ENCODE results near the gene TAF4B.
"Not testable (repeated sequence)": the region's sequence is repeated elsewhere in the genome, so short reads cannot be mapped to it uniquely, and the experiment has no call there.

TAF4B gene

DNA sequence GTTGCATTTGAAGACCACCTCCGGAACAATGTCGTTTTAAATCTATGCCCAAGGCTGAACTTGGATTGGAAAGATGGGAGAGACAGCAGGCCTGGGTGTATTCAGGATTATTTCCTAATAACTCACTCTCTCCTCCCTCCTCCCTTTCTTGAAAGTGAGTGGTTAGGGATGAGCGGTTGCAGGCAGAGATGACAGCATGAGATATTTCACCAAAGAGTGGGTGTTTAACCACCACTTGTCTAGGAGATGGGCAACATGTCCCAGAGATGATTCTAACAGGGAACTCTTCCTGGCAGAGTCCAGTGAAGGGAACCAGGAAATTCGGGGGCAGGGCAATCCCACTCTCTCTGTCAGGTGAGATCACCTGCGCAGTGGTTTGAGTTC lies 198.9 kb downstream of the TAF4B start:
- DNase-seq = no peak

DNA sequence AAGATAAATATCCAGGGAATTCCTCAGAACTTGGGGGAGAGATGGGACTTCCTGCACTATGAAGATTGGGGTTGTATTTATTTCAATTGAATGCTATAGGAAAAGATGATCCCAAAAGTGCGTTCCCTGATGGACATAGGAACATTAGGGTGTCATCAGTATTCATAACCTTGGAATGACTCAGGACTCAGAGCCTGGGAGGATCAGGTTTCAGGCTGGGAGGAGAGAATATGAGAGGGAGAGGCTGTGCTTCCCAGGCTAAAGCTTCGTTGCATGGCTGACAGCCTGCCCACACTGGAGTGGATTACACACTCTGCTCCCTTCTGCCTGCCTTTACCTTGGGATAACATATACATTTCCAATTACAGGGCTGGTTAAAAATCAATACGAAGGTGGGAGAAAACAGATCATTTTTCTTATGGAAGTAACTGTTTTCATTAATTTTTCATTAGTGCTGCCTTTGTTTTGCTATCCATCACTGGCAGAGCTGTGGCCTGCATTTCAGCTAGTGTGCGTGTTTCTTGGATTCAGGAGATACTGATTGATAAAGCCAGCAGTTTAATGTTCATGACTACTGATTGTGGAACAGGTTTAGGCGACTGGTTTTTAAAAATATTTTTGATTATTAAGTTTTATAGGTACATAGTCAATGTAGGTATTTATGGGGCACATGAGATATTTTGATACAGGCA lies 203.4 kb downstream of the TAF4B start:
- no peak for DNase-seq

DNA sequence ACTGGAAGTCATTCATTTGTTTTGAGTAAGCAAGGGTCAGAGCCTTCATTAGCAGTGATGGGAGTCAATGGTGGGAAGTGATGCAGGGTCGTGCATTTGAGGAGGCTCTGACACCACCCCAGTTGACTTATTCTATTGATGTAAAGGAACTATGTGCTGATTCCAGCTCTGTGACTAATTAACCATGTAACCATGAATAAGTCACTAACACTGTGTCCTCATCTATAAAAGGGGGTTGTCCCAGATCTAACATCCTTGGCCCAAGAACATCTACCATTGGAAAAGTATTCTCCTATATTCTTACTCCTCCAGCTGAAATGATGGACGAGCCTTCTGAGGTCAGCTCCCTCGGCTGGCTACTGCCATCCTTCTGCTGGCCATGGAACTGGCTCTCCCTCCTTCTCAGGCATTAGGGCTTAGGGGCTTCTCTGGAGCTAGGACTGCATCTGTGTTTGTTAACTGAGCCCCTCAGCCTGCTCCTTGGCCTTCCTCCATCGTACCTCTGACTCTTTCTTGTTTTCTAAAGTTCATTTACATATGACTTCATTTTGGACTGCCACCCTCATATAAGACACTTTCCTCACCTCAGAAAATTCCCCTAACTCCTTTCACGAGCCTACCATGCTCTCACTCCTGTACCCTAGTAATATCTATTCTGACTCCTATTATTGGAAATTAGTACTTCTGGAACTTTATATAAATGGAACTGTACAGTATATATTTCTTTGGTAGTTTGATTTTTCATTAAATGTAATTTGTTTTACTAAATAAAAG lies 206.6 kb downstream of the TAF4B start:
- DNase-seq = no peak

DNA sequence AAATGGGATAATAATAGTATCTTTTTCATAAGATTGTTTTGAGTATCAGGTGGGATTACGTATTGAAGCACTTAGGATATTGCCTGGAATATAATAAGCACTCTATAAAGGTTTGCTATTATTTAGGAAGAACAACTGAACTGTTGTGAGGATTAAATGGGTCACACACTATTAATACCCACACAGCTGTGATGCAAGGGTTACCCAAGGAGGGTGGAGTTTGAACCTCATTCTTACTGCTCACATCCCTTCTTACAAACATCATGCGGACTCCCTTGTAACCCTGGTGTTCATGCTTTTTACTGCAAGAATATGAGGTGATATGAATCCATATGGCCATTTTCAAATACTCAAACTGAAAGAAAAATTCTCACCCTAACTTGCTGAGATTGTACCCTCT lies 208.6 kb downstream of the TAF4B start:
- DNase-seq = no peak

DNA sequence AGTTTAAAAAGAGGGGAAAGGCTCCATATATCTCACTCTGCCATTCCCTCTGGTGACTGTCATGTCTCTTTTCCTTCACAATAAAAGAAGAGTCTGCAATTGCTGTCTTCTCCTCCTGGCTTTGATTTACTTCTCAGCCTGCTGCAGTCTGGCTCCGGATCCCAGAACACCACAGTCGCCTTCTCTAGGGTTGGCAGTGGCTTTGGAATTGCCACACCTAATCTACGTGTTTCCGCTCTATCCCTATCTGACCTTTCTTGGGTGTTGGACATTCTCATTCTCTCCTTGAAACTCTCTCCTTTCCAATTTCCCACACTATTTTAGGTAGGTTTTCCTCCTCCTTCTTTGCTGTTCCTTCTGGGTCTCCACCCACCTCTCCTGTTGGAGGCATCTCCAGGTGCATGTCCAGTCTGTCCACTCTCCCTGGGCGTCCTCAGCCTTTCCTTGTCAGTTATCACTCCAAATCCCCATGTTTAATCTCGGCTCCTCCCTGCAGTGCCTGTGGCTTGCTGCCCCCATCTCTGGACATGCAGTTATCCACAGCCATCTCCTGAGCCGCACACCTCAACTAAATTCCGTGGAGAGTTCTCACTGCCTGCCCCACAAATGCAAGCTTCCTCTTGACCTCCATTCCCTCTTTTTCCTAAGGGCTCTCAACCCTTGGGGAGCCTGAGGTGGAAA lies 209.3 kb downstream of the TAF4B start:
- DNase-seq = no peak

DNA sequence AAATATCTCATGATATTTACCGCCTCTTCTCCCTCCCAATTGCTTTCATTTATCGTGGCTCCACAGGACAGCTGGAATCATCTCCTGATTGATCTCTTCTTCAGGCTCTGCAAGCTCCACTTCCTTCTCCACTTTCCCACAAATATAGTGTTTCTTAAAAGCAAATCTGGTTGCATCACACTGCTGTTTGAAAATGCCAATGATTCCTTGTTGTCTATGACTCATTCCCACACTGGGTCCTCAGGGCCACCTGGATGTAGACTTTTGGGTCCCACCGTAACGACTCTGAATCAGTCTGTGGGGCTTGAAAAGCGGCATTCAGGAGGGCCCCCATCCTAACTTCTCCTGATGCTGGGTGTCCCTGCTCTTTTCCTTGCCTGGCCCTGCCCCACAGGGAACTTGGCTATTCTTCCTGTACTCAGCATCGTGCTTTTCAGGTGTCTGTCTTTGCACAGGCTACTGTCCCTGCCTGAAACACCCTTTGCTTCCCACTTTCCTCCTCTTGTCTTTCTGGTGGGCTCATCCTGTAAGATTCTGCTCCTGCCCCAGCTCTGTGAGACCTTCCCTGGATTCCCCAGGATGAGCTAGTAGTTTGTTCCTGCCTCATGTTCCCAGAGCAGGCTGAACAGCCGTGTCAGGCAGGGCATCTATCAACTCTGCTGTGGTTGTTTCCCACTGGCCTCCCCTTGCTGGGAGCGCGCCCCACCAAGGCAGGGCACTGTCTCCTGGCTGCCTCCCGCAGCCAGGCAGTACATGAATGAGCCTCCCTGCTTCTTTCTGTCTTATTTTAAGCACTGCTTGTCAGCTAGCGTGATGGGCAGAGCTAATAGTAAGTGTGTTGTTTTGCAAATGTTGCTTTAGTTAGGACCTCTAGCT lies 210.2 kb downstream of the TAF4B start:
- DNase-seq = no peak

DNA sequence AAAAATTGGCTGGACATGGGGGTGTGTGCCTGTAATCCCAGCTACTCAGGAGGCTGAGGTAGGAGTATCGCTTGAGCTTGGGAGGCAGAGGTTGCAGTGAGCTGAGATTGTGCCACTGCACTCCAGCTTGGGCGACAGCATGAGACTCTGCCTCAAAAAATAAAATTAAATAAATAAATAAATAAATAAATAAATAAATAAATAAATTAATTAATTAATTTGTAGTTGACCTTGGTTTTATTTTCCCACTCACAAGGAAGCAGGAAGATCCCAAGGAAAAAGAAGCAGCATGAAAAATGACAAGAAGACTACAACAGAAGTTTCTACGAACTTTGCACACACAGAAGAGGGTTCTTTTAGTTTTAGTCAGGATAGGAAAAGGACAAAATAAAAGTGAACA lies 211.4 kb downstream of the TAF4B start:
- not testable (repeated sequence) for DNase-seq

DNA sequence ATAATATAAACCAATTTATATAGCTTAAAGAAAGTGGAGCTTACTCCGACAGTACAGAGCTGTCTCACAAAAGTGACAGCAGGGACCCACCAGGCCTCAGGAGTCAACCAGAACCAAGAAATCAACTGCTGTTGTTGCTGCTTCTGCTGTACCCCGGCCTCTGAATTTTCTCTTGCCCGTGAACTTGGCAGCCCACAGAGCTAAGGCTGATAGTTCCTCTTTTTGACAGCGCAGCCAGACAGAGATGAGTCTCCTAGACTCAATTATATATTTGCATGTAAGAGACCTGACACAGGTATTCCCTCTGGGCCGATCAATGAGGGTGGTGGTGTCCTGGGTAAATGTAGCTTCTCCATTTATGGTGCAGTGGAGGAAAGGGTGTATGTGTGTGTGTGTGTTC lies 212.7 kb downstream of the TAF4B start:
- DNase-seq = no peak

DNA sequence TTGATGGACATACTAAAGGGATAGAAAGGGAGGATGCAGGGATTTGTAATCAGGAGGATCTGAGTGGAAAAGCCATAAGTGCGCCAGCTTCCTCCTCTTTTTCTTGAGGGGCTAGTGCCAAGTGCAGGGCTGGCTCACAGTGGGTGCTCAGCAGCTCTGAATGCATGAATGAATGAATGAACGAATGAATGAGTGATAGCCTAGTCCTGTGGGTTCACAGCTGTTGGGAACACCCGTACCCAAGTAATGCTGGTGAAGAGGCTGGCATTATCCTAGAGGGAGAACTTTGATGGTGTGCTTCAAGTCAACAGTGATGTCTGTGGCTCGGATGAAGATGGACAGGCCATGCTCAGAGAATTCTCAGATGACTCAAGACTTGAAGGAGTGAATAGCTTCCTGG lies 213.3 kb downstream of the TAF4B start:
- DNase-seq = no peak

DNA sequence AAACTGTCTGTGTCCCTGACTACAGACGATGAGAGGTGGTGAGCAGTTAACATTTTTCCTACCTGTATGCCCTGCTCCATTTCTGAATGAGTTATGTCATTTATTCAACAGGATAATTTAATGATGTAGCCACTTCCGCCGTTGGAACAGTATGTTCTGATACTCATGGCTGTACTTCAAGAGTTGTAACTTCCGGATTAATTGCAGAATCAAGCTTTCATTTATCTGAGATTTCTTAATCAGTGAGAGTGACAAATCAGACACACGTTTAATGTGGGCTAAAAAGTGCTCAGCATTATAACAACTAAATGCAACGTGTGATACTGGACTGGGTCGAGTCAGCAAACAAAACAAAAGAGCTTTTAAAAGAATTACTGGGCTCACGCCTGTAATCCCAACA lies 214.4 kb downstream of the TAF4B start:
- no peak for DNase-seq

All from activated CD4-positive, alpha-beta T cell treated with anti-CD3 and anti-CD28 coated beads for 4 hours (primary cell).